Neuronal stem cell (in vitro differentiated cells): ENCODE data around the gene ABR.
A peak's percentile ranks its signal among the peaks of the same experiment; 100 is the strongest.

Experiments
- DNase-seq: peaks from one replicate; pipeline ENCODE4 v3.0.0-alpha.2; 2013; ENCODE audit warnings: low spot score
- H2AFZ ChIP-seq: one replicate; pipeline ENCODE4 v1.6.1; 2013; ENCODE audit warnings: mild to moderate bottlenecking, low read length, inconsistent platforms
- H2AK5ac ChIP-seq: 2 replicates; pipeline ENCODE4 v1.6.1; 2013; ENCODE audit warnings: low read depth, mild to moderate bottlenecking, inconsistent platforms, low read length, moderate library complexity, mixed read lengths
- H2BK120ac ChIP-seq: 2 replicates; pipeline ENCODE4 v1.6.1; 2013; ENCODE audit warnings: low read depth, mild to moderate bottlenecking, inconsistent platforms, low read length, moderate library complexity, mixed read lengths
- H2BK12ac ChIP-seq: one replicate; pipeline ENCODE4 v1.6.1; 2013; ENCODE audit warnings: low read length, inconsistent platforms
- H2BK15ac ChIP-seq: 2 replicates; pipeline ENCODE4 v1.6.1; 2013; ENCODE audit warnings: mild to moderate bottlenecking, low read length, inconsistent platforms, mixed read lengths
- H2BK5ac ChIP-seq: one replicate; pipeline ENCODE4 v1.6.1; 2013; ENCODE audit warnings: inconsistent platforms, mild to moderate bottlenecking, low read length, moderate library complexity
- H3K14ac ChIP-seq: one replicate; pipeline ENCODE4 v1.6.1; 2013; ENCODE audit warnings: low read length, inconsistent platforms
- H3K18ac ChIP-seq: 2 replicates; pipeline ENCODE4 v1.6.1; 2013; ENCODE audit warnings: low read length, inconsistent platforms
- H3K23ac ChIP-seq: 2 replicates; pipeline ENCODE4 v1.6.1; 2013; ENCODE audit warnings: low read depth, mild to moderate bottlenecking, mixed read lengths, low read length, inconsistent platforms; ENCODE audit not compliant: poor library complexity
- H3K27ac ChIP-seq: replicated peaks from 3 replicates; pipeline ENCODE4 v1.5.1; 2013; ENCODE audit warnings: low read length, inconsistent platforms
- H3K27me3 ChIP-seq, 3 experiments: 2 replicates each; pipeline ENCODE4 v1.6.1; 2013; ENCODE audit warnings: low read length in 3 of 3, mild to moderate bottlenecking in 2 of 3, inconsistent platforms in 1 of 3, low read depth in 1 of 3, mixed read lengths in 1 of 3, moderate library complexity in 1 of 3; ENCODE audit not compliant: control insufficient read depth in 3 of 3, insufficient read depth in 3 of 3
- H3K36me3 ChIP-seq, 2 donors: replicated peaks in 1 of 2; 2 replicates each; pipeline ENCODE4 v1.6.1; 2013; ENCODE audit warnings: low read length in 2 of 2; ENCODE audit not compliant: control insufficient read depth in 2 of 2, insufficient read depth in 2 of 2
- H3K4ac ChIP-seq: 2 replicates; pipeline ENCODE4 v1.6.1; 2013; ENCODE audit warnings: inconsistent platforms, mild to moderate bottlenecking, low read length, moderate library complexity
- H3K4me1 ChIP-seq, 2 donors: 1 replicate in 1 of 2; 2 replicates in 1 of 2; pipeline ENCODE4 v1.6.1; 2013; ENCODE audit warnings: low read length in 2 of 2, low read depth in 1 of 2; ENCODE audit not compliant: control insufficient read depth in 2 of 2, insufficient read depth in 1 of 2
- H3K4me2 ChIP-seq: one replicate; pipeline ENCODE4 v1.6.1; 2013; ENCODE audit warnings: mild to moderate bottlenecking, low read length, inconsistent platforms; ENCODE audit not compliant: insufficient read depth, poor library complexity, severe bottlenecking
- H3K4me3 ChIP-seq, 2 donors: 2 replicates each; pipeline ENCODE4 v1.5.1; 2013; ENCODE audit warnings: low read length in 2 of 2, mild to moderate bottlenecking in 2 of 2, inconsistent platforms in 1 of 2, moderate library complexity in 1 of 2
- H3K79me1 ChIP-seq: one replicate; pipeline ENCODE4 v1.6.1; 2013; ENCODE audit warnings: low read depth, mild to moderate bottlenecking, inconsistent platforms, low read length, moderate library complexity
- H3K9ac ChIP-seq: one replicate; pipeline ENCODE4 v1.6.1; 2013; ENCODE audit warnings: mild to moderate bottlenecking, low read depth, low read length, inconsistent platforms; ENCODE audit not compliant: poor library complexity
- H3K9me3 ChIP-seq, 2 donors: replicated peaks in 1 of 2; 2 replicates each; pipeline versions ENCODE3 to v1.6.1; 2013; ENCODE audit warnings: low read length in 2 of 2, mild to moderate bottlenecking in 2 of 2, inconsistent platforms in 1 of 2, low read depth in 1 of 2, mixed read lengths in 1 of 2, moderate library complexity in 1 of 2; ENCODE audit not compliant: control insufficient read depth in 2 of 2, insufficient read depth in 1 of 2
- H4K8ac ChIP-seq: one replicate; pipeline ENCODE4 v1.6.1; 2013; ENCODE audit warnings: low read depth, mild to moderate bottlenecking, inconsistent platforms, low read length, moderate library complexity
- H4K91ac ChIP-seq: one replicate; pipeline ENCODE4 v1.6.1; 2013; ENCODE audit warnings: low read length, low read depth, mild to moderate bottlenecking, inconsistent platforms; ENCODE audit not compliant: poor library complexity
- WGBS, 2 donors: extraction: QIAGEN DNeasy Blood & Tissue Kit; methylation state at CpG; one replicate each; pipeline ENCODE4 v1.1.7; 2013; ENCODE audit warnings: missing lambda C conversion rate in 2 of 2, mixed read lengths in 1 of 2; ENCODE audit not compliant: insufficient read length in 2 of 2, insufficient replicate concordance in 1 of 2; ENCODE audit errors: extremely low coverage in 2 of 2; 5-methylcytosine and 5-hydroxymethylcytosine counted together

ABR gene

DNA sequence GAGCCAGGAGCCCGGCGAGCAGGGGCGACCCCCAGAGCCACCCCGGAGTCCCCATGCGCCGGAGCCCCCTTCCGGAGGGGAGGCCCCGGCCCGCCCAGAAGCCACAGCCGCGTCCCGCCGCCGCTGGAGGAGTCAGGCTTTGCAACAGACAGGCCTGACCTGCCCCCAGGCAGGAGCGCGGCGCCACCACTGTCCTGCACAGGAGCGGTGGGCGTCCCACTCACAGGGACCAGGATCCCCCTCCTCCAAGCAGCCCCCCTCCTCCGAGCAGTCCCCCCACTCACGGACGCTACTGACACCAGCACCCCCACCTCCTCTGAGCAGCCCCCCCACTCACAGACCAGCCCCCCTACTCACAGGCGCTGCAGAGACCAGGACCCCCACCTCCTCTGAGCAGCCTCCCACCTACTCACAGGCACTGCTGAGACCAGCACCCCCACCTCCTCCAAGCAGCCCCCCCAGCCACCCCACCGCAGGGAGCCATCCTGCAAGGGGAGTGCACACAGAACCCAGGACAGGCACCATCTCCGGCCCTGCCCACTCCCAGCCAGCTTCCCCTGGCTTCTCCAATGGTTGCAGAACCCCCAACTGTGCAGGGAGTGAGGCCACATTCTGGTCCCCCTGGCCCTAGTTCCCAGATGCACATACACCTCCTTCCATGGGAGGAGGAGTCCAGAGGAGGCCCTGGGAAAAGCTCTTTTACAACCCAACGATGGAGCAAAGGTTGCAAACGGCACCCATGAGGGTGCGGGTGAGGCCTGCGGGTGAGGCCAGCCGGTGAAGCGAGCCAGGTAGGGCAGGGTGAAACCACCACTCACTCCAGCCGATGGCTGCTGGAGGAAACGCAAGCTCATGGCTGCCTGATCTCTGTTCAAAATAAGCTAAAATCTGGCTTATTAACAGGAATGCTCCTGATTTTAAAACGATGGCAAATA is 69.9 kb downstream of the ABR start:
- H3K9ac ChIP-seq, result peak overlapping the region; percentile 86
- H3K79me1 ChIP-seq, result peaks cover 6% of the 10 kb centered on the region
- H3K4me1 ChIP-seq, result peaks cover 27 to 35% of the 10 kb centered on the region in 2 donors
- H2BK120ac ChIP-seq, result peak overlapping the region; percentile 31
- no CpG with 5 or more reads among the region's 34 CpGs for WGBS, 2 donors
- H4K91ac ChIP-seq, result peak overlapping the region; percentile 26
- H2BK15ac ChIP-seq, result peak overlapping the region; percentile 49
- peak overlapping the region; percentile 47 for H2AK5ac ChIP-seq
- no peak overlapping the region for H3K4ac ChIP-seq
- DNase-seq, result no peak
- H3K4me3 ChIP-seq, result peak overlapping the region; percentile 79 to 84
- no peak overlapping the region for H3K14ac ChIP-seq
- H3K18ac ChIP-seq, result peak overlapping the region; percentile 97
- no peak overlapping the region for H4K8ac ChIP-seq
- no peak overlapping the region for H2BK12ac ChIP-seq
- H2BK5ac ChIP-seq, result peak overlapping the region; percentile 55
- H3K23ac ChIP-seq, result peak overlapping the region; percentile 50
- peaks cover 0 to 2% of the 10 kb centered on the region in 2 donors for H3K36me3 ChIP-seq
- peaks cover 0 to 3% of the 10 kb centered on the region in 2 donors for H3K9me3 ChIP-seq
- peak overlapping the region; percentile 96 for H3K4me2 ChIP-seq
- no peak overlapping the region for H3K27ac ChIP-seq
- H3K27me3 ChIP-seq, result no peaks in the 10 kb centered on the region
- peak overlapping the region; percentile 93 for H2AFZ ChIP-seq

DNA sequence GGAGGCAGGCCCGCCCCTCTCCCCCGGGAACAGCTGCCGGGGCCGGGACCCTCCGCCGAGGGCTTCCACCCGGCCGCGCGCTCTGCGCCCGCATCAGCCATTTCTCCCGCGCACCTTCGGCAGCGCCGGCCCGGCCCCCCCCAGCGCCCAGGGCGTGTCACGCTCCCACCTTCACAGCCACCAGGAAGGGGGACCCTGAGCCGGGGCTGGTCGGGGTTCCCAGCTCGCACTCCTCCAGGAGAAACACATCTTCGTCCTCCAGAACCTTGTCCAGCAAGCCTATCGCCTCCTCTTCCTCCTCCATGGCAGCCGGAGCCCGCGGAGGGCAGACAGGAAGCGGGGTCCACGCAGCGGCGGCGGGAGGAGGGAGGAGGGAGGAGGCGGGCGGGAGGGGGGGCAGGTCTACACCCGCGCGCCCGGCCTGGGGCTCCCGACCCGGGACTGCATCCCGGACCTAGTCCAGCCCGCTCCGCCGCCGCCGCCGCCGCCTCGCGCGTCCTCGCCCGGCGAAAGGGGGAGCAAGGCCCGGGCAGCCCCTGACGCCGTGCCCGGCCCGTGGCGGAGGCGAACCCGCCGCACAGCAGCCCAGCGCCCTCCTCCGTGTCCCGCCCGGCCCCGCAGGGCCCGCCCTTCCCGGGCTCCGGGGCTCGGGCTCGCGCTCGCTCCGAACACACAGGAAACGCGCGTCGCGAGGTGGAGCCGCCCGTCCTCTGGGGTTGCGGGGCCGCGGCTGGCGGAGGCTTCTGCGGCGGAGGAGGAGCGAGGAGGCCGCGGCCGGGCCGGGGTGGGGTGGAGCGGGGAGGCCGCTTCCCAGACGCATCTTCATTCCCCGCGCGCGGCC is 70.8 kb downstream of the ABR start:
- Histone ChIP-seq H3K9ac (peak overlapping the region; percentile 95), H2BK120ac (peak overlapping the region; percentile 31), H3K18ac (peak overlapping the region; percentile 97), H2AFZ (peak overlapping the region; percentile 93), H3K4me2 (peak overlapping the region; percentile 96), H2BK5ac (peak overlapping the region; percentile 55), H3K4me1 (peaks cover 26 to 33% of the 10 kb centered on the region in 2 donors), H3K4ac (no peak overlapping the region), H3K27me3 (no peaks in the 10 kb centered on the region), H4K8ac (no peak overlapping the region), H4K91ac (no peak overlapping the region), H2BK12ac (peak overlapping the region; percentile 3), H2BK15ac (peak overlapping the region; percentile 49), H3K27ac (no peak overlapping the region), H3K9me3 (peaks cover 0 to 2% of the 10 kb centered on the region in 2 donors), H3K4me3 (peak overlapping the region; percentile 79 to 84), H3K23ac (peak overlapping the region; percentile 50), H3K36me3 (peaks cover 2 to 4% of the 10 kb centered on the region in 2 donors), H2AK5ac (peak overlapping the region; percentile 63), H3K14ac (peak overlapping the region; percentile 56), H3K79me1 (peaks cover 6% of the 10 kb centered on the region)
- DNase-seq, result no peak
- WGBS, 2 donors, result no CpG with 5 or more reads among the region's 103 CpGs

DNA sequence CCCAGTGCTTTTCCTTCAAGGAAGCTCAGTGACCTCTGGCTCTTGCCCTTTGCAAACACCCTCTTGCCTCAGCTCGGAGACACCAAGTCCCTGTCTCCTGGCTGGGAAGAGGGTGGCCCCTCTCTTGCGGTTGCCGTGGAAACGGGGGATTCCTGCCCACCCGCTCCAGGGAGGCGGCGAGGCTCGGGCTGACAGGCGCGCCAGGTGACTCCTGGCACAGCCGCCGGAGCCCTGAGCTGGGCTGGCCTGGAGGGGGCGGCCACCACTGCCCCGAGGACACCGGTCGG is 71.4 kb downstream of the ABR start:
- no peak overlapping the region for H4K91ac ChIP-seq
- H3K4me3 ChIP-seq, result peak overlapping the region; percentile 79 to 84
- H2AK5ac ChIP-seq, result peak overlapping the region; percentile 63
- peak overlapping the region; percentile 55 for H2BK5ac ChIP-seq
- H2BK15ac ChIP-seq, result peak overlapping the region; percentile 87
- H2AFZ ChIP-seq, result peak overlapping the region; percentile 93
- no peaks in the 10 kb centered on the region for H3K27me3 ChIP-seq
- no peak overlapping the region for H4K8ac ChIP-seq
- H3K4ac ChIP-seq, result no peak overlapping the region
- no CpG with 5 or more reads among the region's 16 CpGs for WGBS, 2 donors
- H3K36me3 ChIP-seq, result peaks cover 2 to 5% of the 10 kb centered on the region in 2 donors
- H3K4me2 ChIP-seq, result peak overlapping the region; percentile 96
- DNase-seq, result no peak
- peak overlapping the region; percentile 24 for H2BK12ac ChIP-seq
- H3K9ac ChIP-seq, result peak overlapping the region; percentile 72
- peaks cover 6% of the 10 kb centered on the region for H3K79me1 ChIP-seq
- H3K23ac ChIP-seq, result peak overlapping the region; percentile 43
- H2BK120ac ChIP-seq, result no peak overlapping the region
- peaks cover 26 to 33% of the 10 kb centered on the region in 2 donors for H3K4me1 ChIP-seq
- H3K18ac ChIP-seq, result peak overlapping the region; percentile 97
- H3K14ac ChIP-seq, result no peak overlapping the region
- H3K27ac ChIP-seq, result no peak overlapping the region
- H3K9me3 ChIP-seq, result peaks cover 0 to 2% of the 10 kb centered on the region in 2 donors
